HG03108 (cell line): Measurements from ENCODE around the gene MSLN.

Experiments
- ATAC-seq: cut with Tn5 transposase; IDR thresholded peaks from one replicate; pipeline ENCODE4 v1.9.1; 2021; ENCODE audit warnings: moderate library complexity; ENCODE audit not compliant: unreplicated experiment

Gene MSLN

GRCh38 chr16:801584-802363 lies 41.2 kb downstream of the MSLN start:
- no peak for ATAC-seq

GRCh38 chr16:802461-802860 lies 41.9 kb downstream of the MSLN start:
- no peak for ATAC-seq

- ATAC-seq = no peak
Measured at GRCh38 chr16:802914-803753, 42.6 kb downstream of the MSLN start.

- ATAC-seq = no peak
Measured at GRCh38 chr16:803754-804080, 43.2 kb downstream of the MSLN start.

GRCh38 chr16:804193-805048 lies 43.9 kb downstream of the MSLN start:
- ATAC-seq = no peak

GRCh38 chr16:805474-805873 lies 44.9 kb downstream of the MSLN start:
- no peak for ATAC-seq

GRCh38 chr16:807347-808084 lies 47.0 kb downstream of the MSLN start:
- ATAC-seq = peak; percentile 92

GRCh38 chr16:808085-808386 lies 47.5 kb downstream of the MSLN start:
- no peak for ATAC-seq

- no peak for ATAC-seq
Measured at GRCh38 chr16:813204-813915, 52.8 kb downstream of the MSLN start.

- no peak for ATAC-seq
Measured at GRCh38 chr16:813916-814412, 53.4 kb downstream of the MSLN start.

GRCh38 chr16:814974-815373 lies 54.4 kb downstream of the MSLN start:
- no peak for ATAC-seq

- no peak for ATAC-seq
Measured at GRCh38 chr16:815861-816260, 55.3 kb downstream of the MSLN start.

- no peak for ATAC-seq
Measured at GRCh38 chr16:817001-817906, 56.7 kb downstream of the MSLN start.

GRCh38 chr16:818132-818531 lies 57.6 kb downstream of the MSLN start:
- no peak for ATAC-seq
